ENCODE results near the gene KDM5C. TPM values are rescaled to one million over a fixed set of nuclear protein-coding genes. Genes with fewer than 3 reads are reported as not detected.

The KDM5C gene
- total and polyA plus RNA-seq, 9 of the 15 experiments (the other 6 are each of a cell fraction or from before 2014, with no cell fraction given): 0.62 to 136 (median 52.4) TPM

DNA sequence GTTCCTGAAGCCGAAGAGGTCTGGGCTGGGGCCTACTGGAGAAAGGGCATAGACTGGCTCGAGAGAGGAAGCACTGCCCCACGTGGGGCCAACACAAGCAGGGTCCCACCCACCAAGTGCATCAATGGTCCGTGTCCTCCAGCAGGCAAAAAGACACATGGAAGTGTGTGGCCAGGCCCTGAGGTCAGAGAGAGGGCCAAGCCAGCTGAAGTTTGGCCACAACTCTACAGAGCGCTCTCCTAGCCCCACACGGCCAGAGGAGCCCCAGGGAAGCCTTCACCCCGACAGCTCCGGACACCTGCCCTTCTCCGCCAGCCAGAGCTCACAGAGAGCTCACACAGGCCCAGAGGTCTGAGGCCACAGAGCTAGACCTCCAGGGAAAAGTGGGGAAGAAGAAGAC lies 8.5 kb upstream of the KDM5C start (continued):
- no peak for TF ChIP-seq CHD7 (IDR thresholded peaks at IDR 0.05; ENCODE audit: low read depth, low read length)
- TF ChIP-seq RCOR1 (IDR thresholded peaks at IDR 0.05; ENCODE audit: borderline replicate concordance in 1 of 2, low read depth in 2 of 2, low read length in 2 of 2): no peak
- no peak for TF ChIP-seq SMAD4 (CRISPR knock-in tag; conservative IDR thresholded peaks at IDR 0.05)
